NT2/D1 (cell line): Measurements from ENCODE around the gene DIS3L2.

ENCODE experiments used
- SUZ12 ChIP-seq: IDR thresholded peaks from 2 replicates; pipeline ENCODE4 v1.6.1; 2011; ENCODE audit not compliant: insufficient read length, insufficient read depth; ENCODE audit errors: extremely low read depth
- ZNF274 ChIP-seq: IDR thresholded peaks from 2 replicates; pipeline ENCODE4 v1.6.1; 2011; ENCODE audit warnings: mild to moderate bottlenecking, low read depth, low read length

DNA sequence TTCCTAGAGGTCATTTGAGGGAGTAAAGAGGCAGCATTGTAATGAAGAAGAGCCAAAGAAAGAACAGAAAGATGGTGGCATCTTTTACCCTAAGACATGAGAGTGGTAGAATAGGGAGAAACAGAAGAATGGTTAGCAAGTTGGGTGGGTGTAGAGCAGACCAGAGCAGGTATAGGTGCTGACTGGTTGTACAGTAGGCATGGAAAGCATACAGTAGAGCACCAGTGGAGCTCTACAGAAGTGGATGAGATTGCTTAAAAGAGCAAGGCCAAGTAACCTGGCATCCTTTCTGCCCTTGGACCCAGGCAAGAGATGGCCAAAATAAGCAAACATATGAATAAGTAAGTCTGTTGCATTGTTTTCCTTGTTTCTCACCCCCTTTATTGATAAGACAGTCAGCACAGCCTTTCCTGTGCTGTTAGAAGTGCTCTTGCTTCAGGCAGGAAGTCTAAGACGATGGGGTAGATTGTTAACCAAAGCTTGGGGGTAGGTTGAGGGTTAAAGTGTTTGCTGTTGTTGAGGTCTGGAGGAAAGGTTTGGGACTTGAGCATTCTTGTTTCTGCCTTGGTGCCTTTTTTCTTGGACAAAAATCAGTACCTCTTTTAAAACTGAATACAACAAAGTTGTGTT, 76.9 kb downstream of the DIS3L2 start:
- no peak for TF ChIP-seq SUZ12
- TF ChIP-seq ZNF274: no peak
